Astrocyte (in vitro differentiated cells and primary cell): ENCODE measurements around the gene TRIM39. TPM values are rescaled to one million over a fixed set of nuclear protein-coding genes. Genes with fewer than 3 reads are reported as not detected.

Source experiments
- DNase-seq: peaks from one replicate; pipeline ENCODE4 v3.0.0-alpha.2; 2010; ENCODE audit warnings: low read depth
- FAIRE-seq: peaks from 2 replicates; lab custom pipeline; 2011; peaks lifted over from hg19 to GRCh38; lab: Jason Lieb, UNC
- H2AFZ ChIP-seq: 2 replicates; pipeline ENCODE4 v1.6.0; 2012; ENCODE audit warnings: low read depth, low read length, inconsistent platforms
- H3K27ac ChIP-seq: 2 replicates; pipeline ENCODE4 v1.5.1; 2011; ENCODE audit warnings: low read depth, low read length, inconsistent platforms
- H3K27me3 ChIP-seq: 2 replicates; pipeline ENCODE4 v1.6.0; 2011; ENCODE audit warnings: low read length, inconsistent platforms; ENCODE audit not compliant: insufficient read depth
- H3K36me3 ChIP-seq: 2 replicates; pipeline ENCODE4 v1.5.1; 2011; ENCODE audit warnings: low read length, inconsistent platforms; ENCODE audit not compliant: insufficient read depth
- H3K4me1 ChIP-seq: 2 replicates; pipeline ENCODE4 v1.5.1; 2011; ENCODE audit warnings: low read length, inconsistent platforms; ENCODE audit not compliant: insufficient read depth
- H3K4me2 ChIP-seq: 2 replicates; pipeline ENCODE4 v1.6.0; 2012; ENCODE audit warnings: low read length, inconsistent platforms
- H3K4me3 ChIP-seq: 2 replicates; pipeline ENCODE4 v1.5.1; 2011; ENCODE audit warnings: low read depth, mild to moderate bottlenecking, low read length, inconsistent platforms; ENCODE audit not compliant: insufficient read depth
- H3K79me2 ChIP-seq: 2 replicates; pipeline ENCODE4 v1.6.0; 2012; ENCODE audit warnings: mild to moderate bottlenecking, low read length, inconsistent platforms; ENCODE audit not compliant: insufficient read depth
- H3K9ac ChIP-seq: 2 replicates; pipeline ENCODE4 v1.6.0; 2012; ENCODE audit warnings: mild to moderate bottlenecking, low read length, inconsistent platforms
- H3K9me3 ChIP-seq: 2 replicates; pipeline ENCODE4 v1.5.1; 2012; ENCODE audit warnings: low read depth, mild to moderate bottlenecking, low read length, inconsistent platforms; ENCODE audit not compliant: insufficient read depth
- H4K20me1 ChIP-seq: 2 replicates; pipeline ENCODE4 v1.6.0; 2012; ENCODE audit warnings: low read length, inconsistent platforms; ENCODE audit not compliant: insufficient read depth
- H3K27ac Mint-ChIP-seq: one replicate; pipeline ENCODE4 v1.8.0; 2021; ENCODE audit warnings: mild to moderate bottlenecking, mixed read lengths; ENCODE audit not compliant: unreplicated experiment
- H3K27me3 Mint-ChIP-seq: one replicate; pipeline ENCODE4 v1.8.0; 2021; ENCODE audit warnings: low read depth, mixed read lengths; ENCODE audit not compliant: unreplicated experiment
- H3K36me3 Mint-ChIP-seq: one replicate; pipeline ENCODE4 v1.8.0; 2021; ENCODE audit warnings: low read depth, mixed read lengths; ENCODE audit not compliant: unreplicated experiment
- H3K4me1 Mint-ChIP-seq: one replicate; pipeline ENCODE4 v1.8.0; 2021; ENCODE audit warnings: low read depth, mixed read lengths; ENCODE audit not compliant: unreplicated experiment
- H3K4me3 Mint-ChIP-seq: one replicate; pipeline ENCODE4 v1.8.0; 2021; ENCODE audit warnings: mild to moderate bottlenecking, moderate library complexity, mixed read lengths; ENCODE audit not compliant: unreplicated experiment
- H3K9me3 Mint-ChIP-seq: one replicate; pipeline ENCODE4 v1.8.0; 2021; ENCODE audit warnings: mild to moderate bottlenecking, mixed read lengths; ENCODE audit not compliant: unreplicated experiment
- EZH2 ChIP-seq: IDR thresholded peaks from 2 replicates; pipeline ENCODE4 v1.6.1; 2012; ENCODE audit warnings: mild to moderate bottlenecking, low read length, inconsistent platforms; ENCODE audit not compliant: insufficient read depth
- total RNA-seq: library from RNA; stranded (reverse); gene quantifications from 2 replicates; pipeline ENCODE4 v1.2.1, GENCODE V29; 2021
- TF ChIP-seq, protein P1 (sequence below): IDR thresholded peaks from 2 replicates; pipeline ENCODE4 v1.5.1; 2011; ENCODE audit warnings: low read depth, mild to moderate bottlenecking, inconsistent platforms, low read length, moderate library complexity; ENCODE audit not compliant: insufficient read depth

TRIM39 gene
- total RNA-seq, 1 donor from 2014 or later, result 20.7 TPM

DNA sequence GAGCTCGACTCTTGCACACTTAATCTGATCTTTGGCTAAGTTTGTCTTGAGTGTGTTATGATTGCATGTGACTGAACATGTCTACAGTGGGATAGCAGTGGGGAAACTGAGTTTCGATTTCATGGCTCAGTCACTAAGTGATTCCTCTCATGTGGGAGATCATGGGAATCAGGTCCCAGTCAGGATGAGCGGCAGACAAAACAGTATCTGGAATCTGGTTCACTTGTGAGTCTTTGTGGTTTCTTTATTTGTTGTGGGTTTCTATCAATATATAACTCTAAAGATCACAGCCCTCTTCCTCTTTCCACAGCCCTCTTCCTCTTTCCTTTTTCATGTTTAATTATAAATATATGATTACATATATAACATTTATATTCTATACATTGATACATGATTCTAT, 22.2 kb downstream of the TRIM39 start:
- Histone ChIP-seq H3K9ac (no peak overlapping the region), H3K79me2 (peaks cover 5% of the 10 kb centered on the region), H3K4me2 (no peak overlapping the region), H3K4me1 (peaks cover 10% of the 10 kb centered on the region), H3K36me3 (no peaks in the 10 kb centered on the region), H3K9me3 (no peaks in the 10 kb centered on the region), H2AFZ (no peak overlapping the region), H3K4me3 (no peak overlapping the region), H3K27ac (no peak overlapping the region), H3K27me3 (peaks cover 14% of the 10 kb centered on the region), H4K20me1 (peaks cover 8% of the 10 kb centered on the region)
- no peak for TF ChIP-seq EZH2
- TF ChIP-seq, protein P1, sequence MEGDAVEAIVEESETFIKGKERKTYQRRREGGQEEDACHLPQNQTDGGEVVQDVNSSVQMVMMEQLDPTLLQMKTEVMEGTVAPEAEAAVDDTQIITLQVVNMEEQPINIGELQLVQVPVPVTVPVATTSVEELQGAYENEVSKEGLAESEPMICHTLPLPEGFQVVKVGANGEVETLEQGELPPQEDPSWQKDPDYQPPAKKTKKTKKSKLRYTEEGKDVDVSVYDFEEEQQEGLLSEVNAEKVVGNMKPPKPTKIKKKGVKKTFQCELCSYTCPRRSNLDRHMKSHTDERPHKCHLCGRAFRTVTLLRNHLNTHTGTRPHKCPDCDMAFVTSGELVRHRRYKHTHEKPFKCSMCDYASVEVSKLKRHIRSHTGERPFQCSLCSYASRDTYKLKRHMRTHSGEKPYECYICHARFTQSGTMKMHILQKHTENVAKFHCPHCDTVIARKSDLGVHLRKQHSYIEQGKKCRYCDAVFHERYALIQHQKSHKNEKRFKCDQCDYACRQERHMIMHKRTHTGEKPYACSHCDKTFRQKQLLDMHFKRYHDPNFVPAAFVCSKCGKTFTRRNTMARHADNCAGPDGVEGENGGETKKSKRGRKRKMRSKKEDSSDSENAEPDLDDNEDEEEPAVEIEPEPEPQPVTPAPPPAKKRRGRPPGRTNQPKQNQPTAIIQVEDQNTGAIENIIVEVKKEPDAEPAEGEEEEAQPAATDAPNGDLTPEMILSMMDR, result no peak
- FAIRE-seq, result no peak
- Mint-ChIP-seq H3K27me3 (peaks cover 10% of the 10 kb centered on the region), H3K9me3 (no peaks in the 10 kb centered on the region), H3K4me1 (peaks cover 9% of the 10 kb centered on the region), H3K27ac (no peak overlapping the region), H3K36me3 (no peaks in the 10 kb centered on the region), H3K4me3 (no peak overlapping the region)
- no peak for DNase-seq

DNA sequence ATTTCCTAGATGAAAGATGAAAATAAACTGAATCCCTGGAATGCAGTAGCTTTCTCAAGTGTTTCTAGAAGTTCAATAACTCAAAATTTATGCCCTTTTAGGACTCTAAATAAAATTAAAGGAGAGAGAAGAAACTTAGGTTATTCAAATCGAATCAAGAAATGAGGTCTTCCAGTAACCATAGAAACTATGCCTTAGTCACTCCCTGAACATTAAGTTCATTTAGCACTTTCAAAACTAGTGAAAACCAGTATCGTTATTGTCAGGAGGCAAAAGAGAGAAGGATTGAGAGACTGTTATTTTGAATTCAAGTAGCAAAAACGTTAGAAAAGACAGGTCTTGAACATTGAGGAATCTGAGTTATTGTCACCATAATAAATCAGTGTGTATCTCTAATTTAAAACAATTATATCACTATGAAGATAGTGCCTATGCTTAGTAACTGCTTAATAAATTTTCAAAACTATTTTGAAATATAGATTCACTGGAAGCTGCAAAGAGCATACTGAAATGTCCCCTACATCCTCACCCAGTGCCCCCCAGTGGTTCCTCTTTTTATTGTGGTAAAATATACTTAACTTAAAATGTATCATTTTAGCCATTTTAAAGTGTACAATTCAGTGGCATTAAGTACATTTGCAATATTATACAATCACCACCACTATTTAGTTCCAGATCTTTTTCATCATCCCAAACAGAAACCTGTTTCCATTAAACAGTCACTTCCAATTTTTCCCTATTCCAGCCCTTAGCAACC, 22.9 kb downstream of the TRIM39 start:
- Mint-ChIP-seq H3K27ac (no peak overlapping the region), H3K9me3 (no peaks in the 10 kb centered on the region), H3K4me1 (peaks cover 5% of the 10 kb centered on the region), H3K4me3 (no peak overlapping the region), H3K36me3 (no peaks in the 10 kb centered on the region), H3K27me3 (peaks cover 12% of the 10 kb centered on the region)
- FAIRE-seq (no peak), DNase-seq (no peak)
- H3K9me3 ChIP-seq, result no peaks in the 10 kb centered on the region
- no peak overlapping the region for H3K4me2 ChIP-seq
- TF ChIP-seq, protein P1, result no peak
- TF ChIP-seq EZH2, result no peak
- peaks cover 16% of the 10 kb centered on the region for H3K27me3 ChIP-seq
- peaks cover 5% of the 10 kb centered on the region for H3K79me2 ChIP-seq
- H3K4me1 ChIP-seq, result peaks cover 9% of the 10 kb centered on the region
- H3K4me3 ChIP-seq, result no peak overlapping the region
- no peak overlapping the region for H2AFZ ChIP-seq
- H4K20me1 ChIP-seq, result peaks cover 8% of the 10 kb centered on the region
- H3K27ac ChIP-seq, result no peak overlapping the region
- H3K9ac ChIP-seq, result no peak overlapping the region
- no peaks in the 10 kb centered on the region for H3K36me3 ChIP-seq

GRCh38 chr6:30350524-30350923, 23.8 kb downstream of the TRIM39 start:
- FAIRE-seq (no peak), DNase-seq (peak; percentile 9)
- no peaks in the 10 kb centered on the region for H3K9me3 ChIP-seq

More at GRCh38 chr6:30350524-30350923, 23.8 kb downstream of the TRIM39 start:
- no peaks in the 10 kb centered on the region for H3K36me3 Mint-ChIP-seq
- H3K36me3 ChIP-seq, result no peaks in the 10 kb centered on the region
- H3K27ac ChIP-seq, result no peak overlapping the region
- peaks cover 8% of the 10 kb centered on the region for H4K20me1 ChIP-seq
- no peak overlapping the region for H2AFZ ChIP-seq
- H3K27me3 ChIP-seq, result peaks cover 21% of the 10 kb centered on the region
- peaks cover 14% of the 10 kb centered on the region for H3K27me3 Mint-ChIP-seq
- H3K4me1 ChIP-seq, result peaks cover 6% of the 10 kb centered on the region
- H3K9me3 Mint-ChIP-seq, result no peaks in the 10 kb centered on the region
- H3K4me3 ChIP-seq, result no peak overlapping the region
- H3K9ac ChIP-seq, result no peak overlapping the region
- H3K4me2 ChIP-seq, result no peak overlapping the region
- no peak overlapping the region for H3K4me3 Mint-ChIP-seq
- peaks cover 5% of the 10 kb centered on the region for H3K79me2 ChIP-seq
- TF ChIP-seq EZH2, result no peak
- TF ChIP-seq, protein P1, result no peak
- peaks cover 5% of the 10 kb centered on the region for H3K4me1 Mint-ChIP-seq
- H3K27ac Mint-ChIP-seq, result no peak overlapping the region
